ENCODE results near the gene LCN1.

Gene LCN1

GRCh38 chr9:135574331-135574730 is 53.1 kb downstream of the LCN1 start:
- H3K27me3 ChIP-seq (ENCODE audit: insufficient read depth, poor library complexity, severe bottlenecking), result peaks cover 2% of the 10 kb centered on the region
- DNase-seq (ENCODE audit: low read depth in 1 of 2, low spot score in 1 of 2), result no peak

GRCh38 chr9:135574943-135575342 is 53.7 kb downstream of the LCN1 start:
- DNase-seq (ENCODE audit: low read depth in 1 of 2, low spot score in 1 of 2), result no peak
- peaks cover 2% of the 10 kb centered on the region for H3K27me3 ChIP-seq (ENCODE audit: insufficient read depth, poor library complexity, severe bottlenecking)
- TF ChIP-seq SPI1 (IDR thresholded peaks at IDR 0.05; ENCODE audit: borderline replicate concordance, low read depth), result no peak
- TF ChIP-seq REST (IDR thresholded peaks at IDR 0.05; ENCODE audit: insufficient replicate concordance, low read depth), result no peak
- no peak for TF ChIP-seq CTCF (IDR thresholded peaks at IDR 0.05; ENCODE audit: insufficient read depth, low read length)
- TF ChIP-seq POLR2AphosphoS5 (IDR thresholded peaks at IDR 0.05; ENCODE audit: low read depth), result no peak
- TF ChIP-seq GABPA (IDR thresholded peaks at IDR 0.05; ENCODE audit: low read depth), result no peak
- H3K27ac ChIP-seq (replicated peaks), result no peak overlapping the region
- H3K4me3 ChIP-seq (replicated peaks; ENCODE audit: insufficient read depth, low read length), result no peak overlapping the region

More at GRCh38 chr9:135574331-135574730, 53.1 kb downstream of the LCN1 start:
- Histone ChIP-seq H3K27ac (replicated peaks) (no peak overlapping the region), H3K4me3 (replicated peaks; ENCODE audit: insufficient read depth, low read length) (no peak overlapping the region)
- TF ChIP-seq POLR2AphosphoS5 (IDR thresholded peaks at IDR 0.05; ENCODE audit: low read depth) (no peak), CTCF (IDR thresholded peaks at IDR 0.05; ENCODE audit: insufficient read depth, low read length) (no peak), SPI1 (IDR thresholded peaks at IDR 0.05; ENCODE audit: borderline replicate concordance, low read depth) (no peak), GABPA (IDR thresholded peaks at IDR 0.05; ENCODE audit: low read depth) (no peak), REST (IDR thresholded peaks at IDR 0.05; ENCODE audit: insufficient replicate concordance, low read depth) (no peak)

All from HL-60 (cell line).